22Rv1 (cell line): ENCODE measurements around the gene USP40.

Source experiments
- H3K27ac ChIP-seq: fragments of 450-650 bp; 2 replicates; pipeline ENCODE4 v1.5.1; 2017
- CTCF ChIP-seq: fragments of 450-650 bp; IDR thresholded peaks from 2 replicates; pipeline ENCODE4 v1.5.1; 2017; ENCODE audit warnings: mild to moderate bottlenecking
- ZFX ChIP-seq: fragments of 450-650 bp; IDR thresholded peaks from 2 replicates; pipeline ENCODE4 v1.6.1; 2017; ENCODE audit warnings: antibody characterized with exemption, borderline replicate concordance

USP40 gene

GRCh38 chr2:233503947-233504637, 62.5 kb downstream of the USP40 start:
- H3K27ac ChIP-seq: no peak overlapping the region
- TF ChIP-seq CTCF: no peak

- TF ChIP-seq CTCF (no peak), ZFX (no peak)
- no peak overlapping the region for H3K27ac ChIP-seq
Measured at GRCh38 chr2:233503481-233503880, 63.1 kb downstream of the USP40 start.

GRCh38 chr2:233501198-233502076, 65.1 kb downstream of the USP40 start:
- no peak overlapping the region for H3K27ac ChIP-seq

GRCh38 chr2:233499928-233500327, 66.7 kb downstream of the USP40 start:
- no peak for TF ChIP-seq CTCF
- no peak for TF ChIP-seq ZFX
- H3K27ac ChIP-seq: no peak overlapping the region

More at GRCh38 chr2:233501198-233502076, 65.1 kb downstream of the USP40 start:
- TF ChIP-seq ZFX: no peak
- no peak for TF ChIP-seq CTCF

GRCh38 chr2:233498126-233498525, 68.5 kb downstream of the USP40 start:
- TF ChIP-seq CTCF: no peak
- no peak for TF ChIP-seq ZFX
- H3K27ac ChIP-seq: no peak overlapping the region

- H3K27ac ChIP-seq: no peak overlapping the region
- TF ChIP-seq CTCF: no peak
- no peak for TF ChIP-seq ZFX
Measured at GRCh38 chr2:233497692-233498091, 68.9 kb downstream of the USP40 start.
